Astrocyte (in vitro differentiated cells and primary cell): ENCODE results near the gene OPN1SW. TPM values are rescaled to one million over a fixed set of nuclear protein-coding genes. Genes with fewer than 3 reads are reported as not detected.

Experiments used
- DNase-seq: peaks from one replicate; pipeline ENCODE4 v3.0.0-alpha.2; 2010; ENCODE audit warnings: low read depth
- FAIRE-seq: peaks from 2 replicates; lab custom pipeline; 2011; peaks lifted over from hg19 to GRCh38; lab: Jason Lieb, UNC
- H2AFZ ChIP-seq: 2 replicates; pipeline ENCODE4 v1.6.0; 2012; ENCODE audit warnings: low read depth, low read length, inconsistent platforms
- H3K27ac ChIP-seq: 2 replicates; pipeline ENCODE4 v1.5.1; 2011; ENCODE audit warnings: low read depth, low read length, inconsistent platforms
- H3K27me3 ChIP-seq: 2 replicates; pipeline ENCODE4 v1.6.0; 2011; ENCODE audit warnings: low read length, inconsistent platforms; ENCODE audit not compliant: insufficient read depth
- H3K36me3 ChIP-seq: 2 replicates; pipeline ENCODE4 v1.5.1; 2011; ENCODE audit warnings: low read length, inconsistent platforms; ENCODE audit not compliant: insufficient read depth
- H3K4me1 ChIP-seq: 2 replicates; pipeline ENCODE4 v1.5.1; 2011; ENCODE audit warnings: low read length, inconsistent platforms; ENCODE audit not compliant: insufficient read depth
- H3K4me2 ChIP-seq: 2 replicates; pipeline ENCODE4 v1.6.0; 2012; ENCODE audit warnings: low read length, inconsistent platforms
- H3K4me3 ChIP-seq: 2 replicates; pipeline ENCODE4 v1.5.1; 2011; ENCODE audit warnings: low read depth, mild to moderate bottlenecking, low read length, inconsistent platforms; ENCODE audit not compliant: insufficient read depth
- H3K79me2 ChIP-seq: 2 replicates; pipeline ENCODE4 v1.6.0; 2012; ENCODE audit warnings: mild to moderate bottlenecking, low read length, inconsistent platforms; ENCODE audit not compliant: insufficient read depth
- H3K9ac ChIP-seq: 2 replicates; pipeline ENCODE4 v1.6.0; 2012; ENCODE audit warnings: mild to moderate bottlenecking, low read length, inconsistent platforms
- H3K9me3 ChIP-seq: 2 replicates; pipeline ENCODE4 v1.5.1; 2012; ENCODE audit warnings: low read depth, mild to moderate bottlenecking, low read length, inconsistent platforms; ENCODE audit not compliant: insufficient read depth
- H4K20me1 ChIP-seq: 2 replicates; pipeline ENCODE4 v1.6.0; 2012; ENCODE audit warnings: low read length, inconsistent platforms; ENCODE audit not compliant: insufficient read depth
- H3K27ac Mint-ChIP-seq: one replicate; pipeline ENCODE4 v1.8.0; 2021; ENCODE audit warnings: mild to moderate bottlenecking, mixed read lengths; ENCODE audit not compliant: unreplicated experiment
- H3K27me3 Mint-ChIP-seq: one replicate; pipeline ENCODE4 v1.8.0; 2021; ENCODE audit warnings: low read depth, mixed read lengths; ENCODE audit not compliant: unreplicated experiment
- H3K36me3 Mint-ChIP-seq: one replicate; pipeline ENCODE4 v1.8.0; 2021; ENCODE audit warnings: low read depth, mixed read lengths; ENCODE audit not compliant: unreplicated experiment
- H3K4me1 Mint-ChIP-seq: one replicate; pipeline ENCODE4 v1.8.0; 2021; ENCODE audit warnings: low read depth, mixed read lengths; ENCODE audit not compliant: unreplicated experiment
- H3K4me3 Mint-ChIP-seq: one replicate; pipeline ENCODE4 v1.8.0; 2021; ENCODE audit warnings: mild to moderate bottlenecking, moderate library complexity, mixed read lengths; ENCODE audit not compliant: unreplicated experiment
- H3K9me3 Mint-ChIP-seq: one replicate; pipeline ENCODE4 v1.8.0; 2021; ENCODE audit warnings: mild to moderate bottlenecking, mixed read lengths; ENCODE audit not compliant: unreplicated experiment
- EZH2 ChIP-seq: IDR thresholded peaks from 2 replicates; pipeline ENCODE4 v1.6.1; 2012; ENCODE audit warnings: mild to moderate bottlenecking, low read length, inconsistent platforms; ENCODE audit not compliant: insufficient read depth
- total RNA-seq: library from RNA; stranded (reverse); gene quantifications from 2 replicates; pipeline ENCODE4 v1.2.1, GENCODE V29; 2021
- TF ChIP-seq, protein P1 (sequence below): IDR thresholded peaks from 2 replicates; pipeline ENCODE4 v1.5.1; 2011; ENCODE audit warnings: low read depth, mild to moderate bottlenecking, inconsistent platforms, low read length, moderate library complexity; ENCODE audit not compliant: insufficient read depth

Gene OPN1SW
- total RNA-seq, 1 donor from 2014 or later = not detected

DNA sequence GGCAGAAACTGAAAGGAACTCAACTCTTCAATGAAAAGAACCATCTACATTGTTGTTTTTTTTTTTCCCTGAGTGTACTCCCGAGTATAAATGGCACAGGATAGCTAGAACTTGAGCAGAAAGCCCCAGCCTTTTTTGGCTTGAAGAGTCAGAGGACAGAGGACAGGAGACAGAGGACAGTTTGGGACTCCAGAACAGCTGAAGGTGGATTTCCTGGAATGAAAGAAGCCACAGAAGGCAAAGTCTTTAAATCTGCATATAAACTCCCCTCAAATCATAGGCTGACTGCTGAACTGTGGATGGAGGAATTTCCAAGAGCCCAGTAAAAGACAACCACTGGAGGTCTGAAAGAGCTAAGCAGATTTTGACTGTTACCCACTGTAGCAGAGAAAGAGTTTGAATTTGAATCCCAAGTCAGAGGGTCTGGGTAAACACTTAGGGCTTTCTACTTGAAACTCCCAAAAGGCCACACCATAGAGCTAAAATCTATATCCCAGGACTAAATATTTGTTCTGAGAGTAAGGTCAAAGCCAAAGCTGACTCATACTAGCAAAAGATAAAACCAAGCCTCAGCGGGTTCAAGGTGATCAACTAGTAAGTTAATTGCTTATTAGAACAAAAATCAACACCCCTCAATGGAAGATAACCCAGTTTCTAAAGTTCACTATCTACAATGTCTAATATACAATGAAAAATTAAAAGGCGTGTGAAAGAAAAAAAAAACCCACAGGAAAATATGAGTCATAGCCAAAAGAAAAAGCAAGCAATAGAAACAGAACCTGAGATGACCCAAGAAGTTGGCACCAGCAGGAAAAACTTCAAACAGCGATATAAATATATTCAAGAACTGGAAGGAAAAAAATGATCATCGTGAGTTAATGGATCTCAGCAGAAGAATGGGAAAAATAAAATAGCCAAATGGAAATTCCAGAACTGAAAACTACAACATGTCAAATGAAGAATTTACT lies 1.8 kb upstream of the OPN1SW start:
- no peak overlapping the region for H3K9ac ChIP-seq
- H3K36me3 Mint-ChIP-seq = peaks cover 22% of the 10 kb centered on the region
- H4K20me1 ChIP-seq = peaks cover 22% of the 10 kb centered on the region
- H2AFZ ChIP-seq = no peak overlapping the region
- DNase-seq (peak; percentile 58), FAIRE-seq (no peak)
- H3K27ac ChIP-seq = peak overlapping the region; percentile 47
- H3K9me3 Mint-ChIP-seq = peaks cover 15% of the 10 kb centered on the region
- H3K4me2 ChIP-seq = no peak overlapping the region
- H3K9me3 ChIP-seq = no peaks in the 10 kb centered on the region
- no peaks in the 10 kb centered on the region for H3K27me3 ChIP-seq
- H3K4me1 ChIP-seq = no peaks in the 10 kb centered on the region
- H3K27me3 Mint-ChIP-seq = no peaks in the 10 kb centered on the region
- no peak overlapping the region for H3K4me3 ChIP-seq
- no peak overlapping the region for H3K4me3 Mint-ChIP-seq
- no peaks in the 10 kb centered on the region for H3K79me2 ChIP-seq
- H3K4me1 Mint-ChIP-seq = no peaks in the 10 kb centered on the region
- H3K36me3 ChIP-seq = peaks cover 21% of the 10 kb centered on the region
- H3K27ac Mint-ChIP-seq = peak overlapping the region; percentile 69
- TF ChIP-seq, protein P1, sequence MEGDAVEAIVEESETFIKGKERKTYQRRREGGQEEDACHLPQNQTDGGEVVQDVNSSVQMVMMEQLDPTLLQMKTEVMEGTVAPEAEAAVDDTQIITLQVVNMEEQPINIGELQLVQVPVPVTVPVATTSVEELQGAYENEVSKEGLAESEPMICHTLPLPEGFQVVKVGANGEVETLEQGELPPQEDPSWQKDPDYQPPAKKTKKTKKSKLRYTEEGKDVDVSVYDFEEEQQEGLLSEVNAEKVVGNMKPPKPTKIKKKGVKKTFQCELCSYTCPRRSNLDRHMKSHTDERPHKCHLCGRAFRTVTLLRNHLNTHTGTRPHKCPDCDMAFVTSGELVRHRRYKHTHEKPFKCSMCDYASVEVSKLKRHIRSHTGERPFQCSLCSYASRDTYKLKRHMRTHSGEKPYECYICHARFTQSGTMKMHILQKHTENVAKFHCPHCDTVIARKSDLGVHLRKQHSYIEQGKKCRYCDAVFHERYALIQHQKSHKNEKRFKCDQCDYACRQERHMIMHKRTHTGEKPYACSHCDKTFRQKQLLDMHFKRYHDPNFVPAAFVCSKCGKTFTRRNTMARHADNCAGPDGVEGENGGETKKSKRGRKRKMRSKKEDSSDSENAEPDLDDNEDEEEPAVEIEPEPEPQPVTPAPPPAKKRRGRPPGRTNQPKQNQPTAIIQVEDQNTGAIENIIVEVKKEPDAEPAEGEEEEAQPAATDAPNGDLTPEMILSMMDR = no peak
- no peak for TF ChIP-seq EZH2

DNA sequence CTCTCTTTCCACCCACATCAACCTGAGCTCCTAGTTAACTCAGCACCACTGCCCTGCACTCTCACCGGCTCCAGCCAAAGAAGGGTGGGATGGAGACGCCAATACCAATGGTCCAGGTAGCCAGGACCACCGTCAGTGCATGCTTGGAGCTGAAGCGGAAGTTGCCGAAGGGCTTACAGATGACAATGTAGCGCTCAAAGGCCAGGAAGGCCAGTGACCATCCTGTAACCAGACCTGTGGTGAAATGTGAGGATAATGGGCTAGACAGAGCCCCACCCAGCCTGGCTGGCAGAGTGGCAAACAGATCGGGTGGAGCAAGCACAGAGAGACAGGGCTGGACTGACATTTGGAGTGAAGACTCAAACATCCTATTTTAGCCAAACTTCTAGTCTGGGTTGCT lies 673 bp downstream of the OPN1SW start:
- Histone ChIP-seq H3K27me3 (no peaks in the 10 kb centered on the region), H3K36me3 (peaks cover 46% of the 10 kb centered on the region), H3K4me2 (no peak overlapping the region), H3K4me3 (no peak overlapping the region), H2AFZ (no peak overlapping the region), H3K9me3 (no peaks in the 10 kb centered on the region), H3K79me2 (peaks cover 6% of the 10 kb centered on the region), H3K4me1 (no peaks in the 10 kb centered on the region), H3K9ac (no peak overlapping the region), H3K27ac (no peak overlapping the region), H4K20me1 (peaks cover 47% of the 10 kb centered on the region)
- Mint-ChIP-seq H3K4me3 (no peak overlapping the region), H3K36me3 (peaks cover 40% of the 10 kb centered on the region), H3K9me3 (peaks cover 14% of the 10 kb centered on the region), H3K27ac (no peak overlapping the region), H3K27me3 (no peaks in the 10 kb centered on the region), H3K4me1 (no peaks in the 10 kb centered on the region)
- DNase-seq (no peak), FAIRE-seq (no peak)
- TF ChIP-seq, protein P1 = no peak
- TF ChIP-seq EZH2 = no peak
